GM20000 (cell line): ENCODE measurements around the gene CCPG1.
A peak's percentile ranks its signal among the peaks of the same experiment; 100 is the strongest.

Experiments used
- DNase-seq: peaks from one replicate; pipeline ENCODE4 v3.0.0; 2012; ENCODE audit warnings: low spot score
- TF ChIP-seq, protein P1 (sequence below): IDR thresholded peaks from 2 replicates; pipeline ENCODE4 v1.5.1; 2012; ENCODE audit warnings: mild to moderate bottlenecking, control low read depth; ENCODE audit errors: extremely low read depth, missing control alignments

The CCPG1 gene

DNA sequence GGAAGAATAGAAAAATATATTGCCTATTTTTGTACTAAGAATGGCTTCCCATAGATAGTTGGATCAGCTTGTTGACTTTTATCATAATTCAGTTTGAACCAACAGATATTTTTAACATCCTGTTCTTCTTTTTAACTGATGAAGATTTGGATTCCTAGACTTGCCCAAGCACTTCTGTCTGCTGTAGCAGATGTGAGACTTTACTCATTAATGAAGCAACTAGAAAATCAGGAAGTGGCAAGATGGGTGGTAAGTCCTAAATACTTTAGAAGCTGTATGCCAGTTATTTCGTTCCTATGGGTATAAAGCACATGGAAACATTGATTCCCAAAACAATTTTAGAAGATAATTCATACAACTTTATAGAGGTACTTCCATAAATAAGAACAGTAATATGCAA, 80.8 kb downstream of the CCPG1 start:
- TF ChIP-seq, protein P1, sequence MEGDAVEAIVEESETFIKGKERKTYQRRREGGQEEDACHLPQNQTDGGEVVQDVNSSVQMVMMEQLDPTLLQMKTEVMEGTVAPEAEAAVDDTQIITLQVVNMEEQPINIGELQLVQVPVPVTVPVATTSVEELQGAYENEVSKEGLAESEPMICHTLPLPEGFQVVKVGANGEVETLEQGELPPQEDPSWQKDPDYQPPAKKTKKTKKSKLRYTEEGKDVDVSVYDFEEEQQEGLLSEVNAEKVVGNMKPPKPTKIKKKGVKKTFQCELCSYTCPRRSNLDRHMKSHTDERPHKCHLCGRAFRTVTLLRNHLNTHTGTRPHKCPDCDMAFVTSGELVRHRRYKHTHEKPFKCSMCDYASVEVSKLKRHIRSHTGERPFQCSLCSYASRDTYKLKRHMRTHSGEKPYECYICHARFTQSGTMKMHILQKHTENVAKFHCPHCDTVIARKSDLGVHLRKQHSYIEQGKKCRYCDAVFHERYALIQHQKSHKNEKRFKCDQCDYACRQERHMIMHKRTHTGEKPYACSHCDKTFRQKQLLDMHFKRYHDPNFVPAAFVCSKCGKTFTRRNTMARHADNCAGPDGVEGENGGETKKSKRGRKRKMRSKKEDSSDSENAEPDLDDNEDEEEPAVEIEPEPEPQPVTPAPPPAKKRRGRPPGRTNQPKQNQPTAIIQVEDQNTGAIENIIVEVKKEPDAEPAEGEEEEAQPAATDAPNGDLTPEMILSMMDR: no peak
- DNase-seq: no peak

GRCh38 chr15:55322467-55322866, 85.7 kb downstream of the CCPG1 start:
- TF ChIP-seq, protein P1: no peak

DNA sequence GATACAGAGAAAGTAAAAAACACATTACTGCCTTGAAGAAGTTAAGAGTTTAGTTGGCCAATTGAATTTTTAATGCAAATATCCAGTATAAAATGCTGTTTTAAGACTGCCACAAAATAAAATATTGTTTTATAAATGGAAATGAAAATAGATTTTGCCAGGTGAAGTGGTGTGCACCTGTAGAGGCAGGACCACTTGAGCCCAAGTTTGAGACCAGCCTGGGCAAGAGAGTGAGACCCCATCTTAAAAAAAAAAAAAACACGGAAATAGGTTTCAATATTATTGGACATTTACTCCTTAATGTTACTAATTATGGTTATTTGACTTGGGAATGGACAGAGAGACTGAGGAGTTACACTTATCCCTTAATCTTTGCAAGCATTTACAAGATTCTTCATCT, 87.2 kb downstream of the CCPG1 start:
- TF ChIP-seq, protein P1: no peak
- DNase-seq: no peak

More at GRCh38 chr15:55322467-55322866, 85.7 kb downstream of the CCPG1 start:
- DNase-seq: no peak

DNA sequence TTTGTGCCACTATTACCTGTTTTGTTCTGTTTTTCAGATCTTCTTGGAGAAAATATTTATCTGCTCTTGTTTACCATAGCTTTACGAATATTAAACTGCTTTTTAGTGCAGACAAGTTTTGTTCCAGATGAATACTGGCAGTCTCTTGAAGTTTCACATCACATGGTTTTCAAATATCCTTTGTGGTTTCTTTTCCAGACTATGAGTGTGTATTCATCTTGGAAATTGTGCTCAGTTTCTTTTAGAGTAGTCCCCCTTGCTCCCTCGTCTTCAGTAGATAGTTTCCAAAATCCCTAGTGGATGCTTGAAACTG, 88.0 kb downstream of the CCPG1 start:
- TF ChIP-seq, protein P1: no peak
- no peak for DNase-seq

GRCh38 chr15:55319537-55320237, 88.5 kb downstream of the CCPG1 start:
- TF ChIP-seq, protein P1: no peak
- peak; percentile 61 for DNase-seq

DNA sequence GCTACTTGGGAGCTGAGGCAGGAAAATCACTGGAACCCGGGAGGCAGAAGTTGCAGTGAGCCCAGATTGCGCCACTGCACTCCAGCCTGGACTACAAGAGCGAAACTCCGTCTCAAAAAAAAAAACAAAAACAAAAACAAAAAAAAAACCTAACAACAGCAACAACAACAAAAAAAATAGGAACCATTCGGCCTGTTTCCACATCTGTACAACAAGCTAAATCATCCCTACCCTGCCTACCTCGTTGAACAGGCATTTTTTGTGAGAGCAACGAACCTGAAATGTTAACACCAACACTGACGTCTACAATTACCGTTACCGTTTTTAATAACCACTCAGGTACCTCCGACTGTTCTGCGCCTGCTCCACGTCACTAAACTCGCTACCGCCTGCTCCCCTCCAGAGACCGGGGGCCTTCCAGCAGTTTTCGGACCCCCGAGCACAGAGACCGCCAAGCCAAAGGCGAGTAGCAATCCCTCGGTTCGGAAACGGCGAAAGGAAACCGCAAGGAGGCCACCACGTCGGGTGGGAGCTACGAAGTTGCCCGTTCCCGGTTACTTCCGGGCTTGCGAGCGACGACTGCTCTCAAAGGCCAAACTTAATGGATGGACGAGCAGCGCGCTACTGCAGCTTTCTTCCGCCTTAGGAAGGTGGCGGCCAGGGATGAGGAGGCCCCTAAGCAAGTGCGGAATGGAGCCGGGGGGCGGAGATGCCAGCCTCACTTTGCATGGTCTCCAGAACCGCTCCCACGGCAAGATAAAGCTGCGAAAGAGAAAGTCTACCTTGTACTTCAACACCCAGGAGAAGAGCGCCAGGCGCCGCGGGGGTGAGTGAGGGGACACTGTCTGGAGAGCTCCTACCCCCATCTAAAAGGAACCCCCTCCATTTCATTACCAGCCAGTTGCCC, 89.3 kb downstream of the CCPG1 start, which contains the start of the genes PIGB and PIGBOS1:
TSS of gene PIGB (plus strand) at position 635 of the 907 bp plus-strand sequence. CDS start at position 664, 29 bp downstream.
TSS of gene PIGBOS1 (minus strand) at position 536 of the 907 bp plus-strand sequence. CDS start 1,331 bp downstream, outside the sequence.
- TF ChIP-seq, protein P1: no peak
- DNase-seq: peak; percentile 83
